Measurements from ENCODE around the gene ZNF592.
"Not testable (repeated sequence)": the region's sequence is repeated elsewhere in the genome, so short reads cannot be mapped to it uniquely, and the experiment has no call there.

Gene ZNF592

GRCh38 chr15:84845631-84846030, 97.2 kb downstream of the ZNF592 start:
- in situ Hi-C loops (cut with MboI; ENCODE audit: low sequenced_read_pairs): not testable (repeated sequence)

GRCh38 chr15:84846269-84846668, 97.9 kb downstream of the ZNF592 start:
- in situ Hi-C loops (cut with MboI; ENCODE audit: low sequenced_read_pairs): no loop called here

GRCh38 chr15:84847382-84847781, 99.0 kb downstream of the ZNF592 start:
- in situ Hi-C loops (cut with MboI; ENCODE audit: low sequenced_read_pairs): no loop called here

GRCh38 chr15:84852212-84852611, 103.8 kb downstream of the ZNF592 start:
- in situ Hi-C loops (cut with MboI; ENCODE audit: low sequenced_read_pairs): no loop called here

- in situ Hi-C loops (cut with MboI; ENCODE audit: low sequenced_read_pairs): no loop called here
Observed at GRCh38 chr15:84855136-84855535, 106.7 kb downstream of the ZNF592 start.

GRCh38 chr15:84855765-84856164, 107.4 kb downstream of the ZNF592 start:
- in situ Hi-C loops (cut with MboI; ENCODE audit: low sequenced_read_pairs): no loop called here
